ENCODE measurements around the gene CD300LD.
"Not testable (repeated sequence)": the region's sequence is repeated elsewhere in the genome, so short reads cannot be mapped to it uniquely, and the experiment has no call there.

- not testable (repeated sequence) for TF ChIP-seq CTCF (conservative IDR thresholded peaks at IDR 0.05; ENCODE audit: low read length); EZH2phosphoT487 (IDR thresholded peaks at IDR 0.05; ENCODE audit: borderline replicate concordance, low read depth, low read length)
Measured at GRCh38 chr17:74573635-74574034, 18.4 kb downstream of the CD300LD start.

Data from OCI-LY7 (cell line).